GM19467 (cell line): ENCODE data around the gene KCNJ11.

ENCODE experiments used
- ATAC-seq: cut with Tn5 transposase; IDR thresholded peaks from one replicate; pipeline ENCODE4 v1.9.1; 2021; ENCODE audit warnings: mild to moderate bottlenecking, moderate library complexity; ENCODE audit not compliant: unreplicated experiment

KCNJ11 gene

DNA sequence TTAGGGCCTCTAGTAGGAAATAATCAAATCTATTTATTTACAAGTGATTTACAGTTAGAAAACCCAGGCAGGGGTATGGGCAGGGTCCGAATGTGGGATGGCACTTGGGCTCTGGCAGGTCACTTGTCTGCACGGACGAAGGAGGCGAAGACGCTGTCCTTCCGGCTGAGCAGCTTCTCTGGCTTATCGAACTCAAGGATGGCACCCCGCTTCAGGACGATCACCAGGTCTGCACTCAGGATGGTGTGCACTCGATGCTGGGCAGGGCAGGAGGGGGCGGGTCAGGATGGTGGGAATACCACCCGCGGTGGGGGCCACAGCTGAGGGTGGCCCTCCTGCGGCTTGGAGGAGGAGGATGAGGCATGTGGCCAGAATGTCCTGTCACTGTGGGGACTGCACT lies 4.4 kb upstream of the KCNJ11 start:
- ATAC-seq, result no peak

DNA sequence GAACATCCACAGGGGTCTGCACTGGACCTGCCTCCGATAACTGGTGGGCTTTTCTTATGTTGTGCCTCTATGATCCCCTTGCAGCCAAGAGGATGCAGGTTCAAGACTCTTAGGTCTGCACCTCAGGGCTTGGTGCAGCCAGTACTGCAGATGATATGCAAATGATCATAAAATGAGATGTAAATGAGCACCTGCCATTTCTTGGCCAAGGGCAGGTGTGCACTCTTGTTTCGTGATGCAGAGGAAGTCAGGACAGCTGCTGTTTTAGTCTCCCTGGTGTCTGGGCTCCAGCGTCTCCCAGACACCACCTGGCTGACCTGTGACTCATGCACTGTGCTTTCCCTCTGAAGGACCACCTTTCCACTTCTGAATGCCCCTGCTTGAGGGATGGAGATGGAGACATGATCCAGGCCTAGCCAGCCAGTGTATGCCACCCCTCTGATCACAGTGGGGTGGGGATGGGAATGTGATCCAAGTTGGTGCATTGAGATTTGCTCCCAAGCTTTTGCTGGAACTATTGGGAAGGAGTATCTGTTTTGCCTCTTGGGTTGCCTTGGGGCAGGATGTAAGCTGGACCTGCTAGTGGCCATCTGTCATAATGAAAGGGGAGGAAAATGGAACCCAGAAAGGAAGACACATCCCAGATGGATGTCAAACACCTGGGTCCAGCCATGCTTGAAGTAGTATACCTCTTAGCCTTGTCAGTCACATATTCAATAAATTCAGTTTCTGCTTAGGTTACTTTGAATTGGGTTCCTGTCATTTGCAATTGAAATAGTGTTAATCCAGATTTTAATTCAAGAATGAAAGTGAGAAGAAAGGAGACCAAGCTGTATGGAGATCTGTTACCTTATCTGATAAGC lies 3.3 kb upstream of the KCNJ11 start:
- no peak for ATAC-seq

DNA sequence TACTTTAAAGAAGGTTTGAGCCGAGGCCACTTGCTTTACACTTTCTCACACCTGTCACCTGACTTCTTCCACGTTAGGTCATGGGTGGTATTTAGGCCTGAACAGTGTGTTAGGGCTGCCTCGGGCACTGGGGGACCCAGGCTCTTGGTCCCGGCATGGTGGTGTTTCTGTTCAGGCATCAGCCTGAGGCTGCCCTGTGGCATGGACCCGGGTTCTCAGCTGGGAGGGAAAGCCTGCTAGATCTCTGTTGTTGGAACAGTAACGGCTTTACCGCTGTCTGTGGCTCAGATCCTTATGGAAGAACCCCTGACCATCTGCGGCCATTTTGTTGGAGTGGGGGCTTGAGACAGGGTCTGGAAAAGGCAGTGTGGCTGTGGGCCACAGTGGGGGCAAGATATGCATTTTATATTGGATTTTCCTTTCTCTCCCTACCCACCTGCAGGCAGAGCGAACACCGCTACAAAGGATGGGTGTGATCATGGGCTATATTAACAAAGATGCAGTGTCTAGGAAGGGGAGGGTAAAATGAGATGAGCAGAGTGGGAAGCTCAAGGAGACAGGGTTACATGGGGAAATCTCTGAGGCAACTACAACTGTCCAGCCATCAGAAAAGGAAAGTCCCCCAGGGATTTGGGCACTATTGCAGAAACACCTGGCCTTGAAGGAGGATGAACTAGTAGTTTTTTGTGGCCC lies 1.6 kb upstream of the KCNJ11 start:
- ATAC-seq, result no peak

DNA sequence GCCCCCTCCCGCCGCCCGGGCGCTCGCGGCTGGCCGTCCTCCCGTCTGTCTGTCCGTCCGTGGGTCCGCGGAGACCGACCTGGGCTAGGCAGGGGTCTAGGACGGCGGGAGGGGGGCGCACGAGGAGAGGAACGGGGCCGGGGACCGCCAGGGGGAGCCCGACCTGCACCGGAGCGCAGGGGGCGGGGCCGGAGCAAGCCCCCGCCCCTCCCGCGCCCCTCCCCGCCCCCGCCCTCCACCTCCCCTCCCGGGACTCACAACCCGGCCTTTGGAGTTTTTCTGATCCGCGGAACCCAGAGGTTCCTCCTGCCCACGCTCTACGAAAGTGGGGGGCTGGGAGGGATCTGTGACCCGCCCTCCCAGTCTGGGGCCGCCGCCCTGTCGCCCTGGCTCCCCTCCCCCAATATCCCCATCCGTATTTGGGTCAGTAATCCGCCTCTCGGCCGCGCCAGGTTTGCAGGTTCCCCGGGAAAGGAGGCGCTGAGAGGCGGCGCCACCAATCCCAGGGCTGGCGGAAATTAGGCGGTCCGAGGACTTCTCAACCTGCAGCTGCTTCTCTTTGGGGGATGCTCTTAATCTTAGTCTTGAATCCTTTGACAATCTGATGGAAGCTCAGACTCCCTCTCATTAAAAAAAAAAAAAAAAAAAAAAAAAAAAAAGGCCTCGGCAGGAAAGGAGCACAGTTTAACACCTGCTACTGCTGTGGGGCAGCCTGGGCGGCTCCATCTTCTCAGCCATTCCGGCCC lies 925 bp upstream of the KCNJ11 start:
- peak; percentile 54 for ATAC-seq

DNA sequence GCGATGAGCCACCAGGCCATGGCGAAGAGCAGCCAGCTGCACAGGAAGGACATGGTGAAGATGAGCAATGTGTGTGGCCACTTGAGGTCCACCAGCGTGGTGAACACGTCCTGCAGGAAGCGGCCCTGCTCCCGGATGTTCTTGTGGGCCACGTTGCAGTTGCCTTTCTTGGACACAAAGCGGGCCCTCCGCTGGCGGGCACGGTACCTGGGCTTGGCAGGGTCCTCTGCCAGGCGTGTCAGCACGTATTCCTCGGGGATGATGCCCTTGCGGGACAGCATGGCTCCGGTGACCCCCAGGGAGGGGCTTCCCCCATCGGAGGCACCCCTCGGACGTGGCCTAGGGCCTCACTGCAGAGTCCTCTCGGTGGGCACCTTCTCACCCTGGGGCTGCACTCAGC lies 648 bp downstream of the KCNJ11 start:
- ATAC-seq, result no peak

DNA sequence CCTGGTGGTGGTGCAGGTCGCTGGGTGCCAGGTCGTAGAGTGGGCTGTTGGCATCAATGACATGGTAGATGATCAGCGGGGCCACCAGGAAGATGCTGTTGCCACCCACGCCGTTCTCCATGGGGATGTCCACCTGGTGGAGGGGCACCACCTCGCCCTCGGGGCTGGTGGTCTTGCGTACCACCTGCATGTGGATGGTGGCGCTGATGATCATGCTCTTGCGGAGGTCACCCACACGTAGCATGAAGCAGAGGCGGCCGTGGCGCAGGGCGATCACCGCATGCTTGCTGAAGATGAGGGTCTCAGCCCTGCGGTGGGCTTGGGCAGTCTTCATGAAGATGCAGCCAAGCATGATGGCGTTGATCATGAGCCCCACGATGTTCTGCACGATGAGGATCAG lies 1.2 kb downstream of the KCNJ11 start:
- no peak for ATAC-seq

DNA sequence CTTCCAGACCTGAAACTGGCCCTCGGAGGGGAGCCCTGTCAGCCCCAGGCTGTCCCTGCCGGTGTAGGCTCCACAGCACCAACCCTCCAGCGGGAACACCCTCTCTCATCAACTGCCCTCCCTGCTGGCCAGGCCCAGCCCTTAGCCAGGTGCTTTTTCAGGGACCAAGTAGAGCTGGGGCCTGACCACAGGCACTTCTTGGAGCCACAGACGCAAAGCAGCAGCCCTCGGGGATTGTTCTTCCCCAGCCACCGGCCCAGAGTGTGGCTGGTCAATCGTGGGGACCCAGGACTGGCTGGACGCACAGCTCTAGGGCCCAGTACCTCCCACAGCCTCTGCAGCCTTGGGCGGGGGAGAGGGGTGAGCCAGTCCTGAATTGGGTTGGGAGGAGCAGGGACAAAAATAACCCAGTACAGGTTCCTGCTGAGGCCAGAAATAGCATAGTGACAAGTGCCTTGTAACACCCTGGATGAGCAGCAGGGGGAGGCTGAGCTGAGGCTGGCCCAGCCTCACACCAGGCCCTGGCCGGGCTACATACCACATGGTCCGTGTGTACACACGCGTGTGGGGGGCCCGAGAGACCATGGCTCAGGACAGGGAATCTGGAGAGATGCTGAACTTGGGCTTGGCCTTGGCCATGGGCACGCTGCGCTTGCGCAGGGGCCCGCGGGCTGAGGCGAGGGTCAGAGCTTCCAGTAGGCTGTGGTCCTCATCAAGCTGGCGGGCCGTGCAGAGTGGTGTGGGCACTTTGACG lies 2.0 kb downstream of the KCNJ11 start:
- peak; percentile 49 for ATAC-seq

DNA sequence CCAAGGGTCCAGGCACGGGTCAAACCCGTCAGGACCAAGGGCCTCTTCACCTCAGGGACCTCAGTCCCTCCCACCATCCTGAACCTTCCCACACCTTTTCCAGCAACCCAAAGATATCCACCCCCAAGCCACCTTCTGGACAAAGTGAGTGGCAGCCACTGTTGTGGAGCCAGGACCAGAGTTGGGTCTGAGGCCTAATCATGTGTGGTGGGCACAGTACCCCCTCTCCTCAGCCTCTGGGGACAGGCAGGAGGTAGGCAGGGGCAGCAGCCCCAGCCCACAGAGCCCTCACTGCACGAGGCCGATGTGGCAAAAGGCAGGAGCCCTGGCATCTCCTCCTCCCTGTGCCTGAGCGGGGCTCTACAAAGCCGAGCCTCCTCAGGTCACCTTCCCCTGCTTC lies 2.5 kb downstream of the KCNJ11 start:
- no peak for ATAC-seq

DNA sequence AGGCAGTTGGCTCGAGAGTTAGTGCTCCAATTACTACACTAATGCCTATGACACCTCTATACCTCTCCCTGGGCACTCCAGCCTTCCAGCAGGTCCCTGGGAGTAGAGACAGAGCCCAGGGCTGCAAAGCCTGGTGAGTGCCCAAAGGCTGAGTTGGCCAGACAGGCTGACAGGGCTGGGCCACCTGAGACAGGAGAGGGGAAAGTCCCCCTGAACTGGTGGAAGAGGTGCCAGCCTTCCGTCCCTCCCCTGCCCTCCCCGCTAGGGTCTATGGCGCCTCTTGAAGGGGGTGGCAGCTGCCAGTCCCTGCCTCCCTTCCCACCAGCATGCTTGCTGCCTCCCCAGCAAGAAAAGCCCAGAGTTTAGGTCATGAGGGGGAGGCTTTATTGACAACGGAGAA lies 3.0 kb downstream of the KCNJ11 start:
- ATAC-seq, result no peak

DNA sequence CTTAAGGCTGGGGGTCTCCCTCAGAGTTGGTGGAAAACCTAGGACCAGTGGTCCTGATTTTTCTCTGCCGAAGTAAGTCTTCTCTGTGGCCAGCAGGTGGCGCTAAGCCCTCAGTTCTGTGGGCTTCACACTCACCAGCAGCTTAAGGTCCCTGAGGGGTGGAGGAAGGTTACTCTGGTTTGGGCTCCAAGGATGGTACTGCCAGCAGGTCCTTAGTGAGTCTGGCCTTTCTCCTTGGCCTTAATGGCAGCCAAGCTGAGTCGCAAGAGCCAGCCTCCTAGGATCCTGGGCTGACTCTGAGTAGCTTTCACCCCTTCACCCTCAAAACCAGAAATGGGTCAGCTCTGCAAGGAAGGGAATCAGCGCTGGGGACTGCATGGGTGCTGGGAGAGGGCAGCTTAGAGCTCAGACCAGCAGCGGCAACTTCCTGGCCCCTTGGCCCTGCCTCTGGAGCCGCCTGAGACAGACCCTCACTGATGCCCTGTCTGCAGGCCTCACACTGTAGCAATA lies 4.4 kb downstream of the KCNJ11 start:
- ATAC-seq, result peak; percentile 52

DNA sequence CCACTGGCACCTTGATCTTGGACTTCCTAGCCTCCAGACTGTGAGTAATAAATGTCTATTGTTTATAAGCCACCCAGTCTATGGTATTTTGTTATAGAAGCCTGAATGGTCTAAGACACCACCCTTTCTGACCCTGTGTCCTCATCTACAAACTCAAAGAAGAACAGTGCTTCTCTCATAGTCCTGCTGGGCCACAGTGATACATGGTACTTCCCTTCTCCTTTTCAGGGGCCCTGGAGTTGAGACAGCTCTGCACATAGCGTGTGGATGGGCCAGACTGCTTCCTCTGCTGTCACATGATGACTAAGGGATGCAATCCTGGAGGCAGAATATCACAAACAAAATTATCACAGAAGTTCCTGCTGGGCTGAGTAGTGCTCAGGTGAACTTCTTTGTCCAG lies 5.0 kb downstream of the KCNJ11 start:
- no peak for ATAC-seq

DNA sequence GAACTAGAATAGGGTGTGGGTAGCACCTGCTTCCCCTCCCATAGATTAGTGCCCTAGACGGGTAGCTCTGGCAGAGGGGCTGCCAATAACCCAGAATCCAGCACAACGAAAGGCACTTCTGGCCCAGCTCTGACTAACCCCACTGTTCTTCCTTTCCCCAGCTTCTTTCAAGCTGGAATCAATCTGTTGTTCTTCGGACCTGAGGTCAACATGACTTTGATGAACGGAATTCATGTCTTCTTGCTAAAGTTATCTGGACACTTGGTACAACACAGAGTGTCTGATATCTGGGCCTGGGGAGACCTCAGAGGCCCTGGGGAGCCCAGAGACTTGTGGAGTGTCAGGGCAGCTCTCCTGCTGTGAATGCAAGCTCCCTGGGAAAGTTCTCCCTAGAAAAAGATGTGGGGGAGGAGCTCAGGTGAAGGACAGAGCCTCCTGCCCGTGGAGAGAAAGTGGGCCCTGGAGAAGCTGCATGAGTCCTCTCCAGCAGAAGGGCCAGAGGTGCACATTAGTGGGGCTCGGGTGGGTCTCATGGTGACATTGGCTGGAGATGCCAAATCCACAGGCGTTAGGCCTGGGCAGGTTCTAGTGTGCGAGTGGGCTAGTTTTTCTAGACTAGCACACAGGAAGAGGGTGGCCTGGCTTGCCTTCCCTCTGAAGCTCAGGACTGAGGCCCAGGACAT lies 6.3 kb downstream of the KCNJ11 start:
- ATAC-seq, result no peak

DNA sequence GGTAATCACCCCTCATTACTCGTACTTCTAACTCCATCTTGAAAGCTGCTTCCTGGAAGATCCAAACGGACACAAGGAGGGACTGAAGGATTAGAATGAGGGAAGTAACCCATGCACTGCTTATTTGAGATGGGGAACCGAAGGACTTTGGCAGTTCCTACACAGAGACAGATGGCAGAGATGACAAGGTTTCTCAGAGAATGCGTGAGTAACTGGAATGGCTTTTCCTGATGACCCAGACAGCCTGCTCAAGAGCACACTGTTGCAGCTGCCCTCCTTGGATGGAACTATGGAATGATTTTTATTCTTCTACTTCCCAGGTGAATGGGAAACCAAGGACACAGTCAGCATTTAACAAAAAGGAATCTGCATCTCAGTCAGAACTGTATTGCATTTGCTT lies 7.3 kb downstream of the KCNJ11 start:
- ATAC-seq, result no peak

DNA sequence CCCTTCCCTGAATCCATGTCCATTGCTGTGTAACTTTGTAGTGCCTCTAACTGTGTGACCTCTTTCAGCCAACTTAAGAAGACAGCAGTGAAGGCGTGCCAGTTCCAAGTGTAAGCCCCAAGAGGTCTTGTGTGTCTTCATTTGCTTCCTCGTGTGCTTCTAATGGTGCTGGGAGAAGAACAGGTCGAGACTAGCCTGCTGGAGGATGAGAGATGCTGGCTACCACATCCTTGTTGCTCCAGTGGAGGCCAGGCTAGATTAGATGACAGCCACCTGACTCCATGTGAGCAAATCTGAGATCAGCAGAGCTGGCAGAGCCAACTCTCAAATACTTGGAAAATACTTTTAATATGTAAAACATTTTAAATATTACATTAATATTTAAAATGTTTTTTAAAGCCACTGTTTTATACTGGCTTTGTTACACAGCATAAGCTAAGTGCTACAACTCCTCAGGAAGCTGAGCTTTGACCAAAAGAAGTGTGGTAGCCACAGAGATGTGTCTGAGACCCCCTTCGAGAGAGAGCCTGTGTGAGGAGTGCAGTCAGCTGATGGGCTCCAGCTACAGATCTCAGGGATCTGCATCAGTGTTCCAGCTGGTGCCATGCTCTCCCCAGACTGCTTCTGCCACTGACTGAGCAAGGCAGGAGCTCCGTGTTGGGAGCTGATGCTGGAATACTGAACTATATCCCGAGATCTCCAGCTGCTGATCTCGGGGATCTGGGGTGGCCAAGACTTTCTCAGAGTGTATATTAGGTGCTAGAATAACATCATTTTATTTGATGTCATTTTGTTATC lies 8.9 kb downstream of the KCNJ11 start:
- no peak for ATAC-seq

DNA sequence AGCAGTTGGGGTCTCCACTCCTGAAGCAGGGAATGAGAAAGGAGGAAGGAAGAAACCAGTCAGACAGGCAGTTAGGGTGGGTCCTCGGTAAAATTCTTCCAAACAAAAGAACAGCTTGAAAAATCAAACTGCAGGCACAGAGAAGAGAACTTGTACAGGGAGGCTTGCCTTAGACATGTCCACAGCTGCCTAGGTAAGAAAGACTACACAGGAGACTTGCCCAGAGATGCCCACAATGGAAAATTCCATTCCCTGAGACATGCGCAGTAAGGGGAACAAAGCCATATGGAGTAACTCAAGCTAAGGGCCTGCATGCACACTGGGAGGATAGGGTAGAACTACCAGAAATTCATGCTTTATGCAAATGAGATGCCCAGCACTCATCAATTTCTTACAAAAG lies 9.8 kb downstream of the KCNJ11 start:
- no peak for ATAC-seq

DNA sequence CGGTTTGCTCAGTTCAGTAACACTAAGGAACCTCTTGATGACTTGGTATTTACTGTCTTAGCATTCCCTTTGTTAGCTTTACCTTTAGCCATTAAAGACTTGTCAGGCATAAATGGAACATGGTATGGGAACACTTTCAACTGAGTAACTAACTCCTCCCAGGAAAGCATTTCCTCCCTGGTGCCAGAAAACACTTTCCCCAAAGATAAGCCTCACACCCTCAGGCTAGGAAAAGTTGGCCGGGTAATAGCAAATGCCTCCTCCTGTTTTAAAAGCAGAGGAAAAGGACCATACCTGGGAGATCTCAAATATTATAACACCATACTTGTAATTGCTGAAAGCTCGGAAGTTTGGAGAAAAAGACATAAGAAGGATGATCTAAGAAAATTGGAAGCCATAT lies 12.0 kb downstream of the KCNJ11 start:
- no peak for ATAC-seq

DNA sequence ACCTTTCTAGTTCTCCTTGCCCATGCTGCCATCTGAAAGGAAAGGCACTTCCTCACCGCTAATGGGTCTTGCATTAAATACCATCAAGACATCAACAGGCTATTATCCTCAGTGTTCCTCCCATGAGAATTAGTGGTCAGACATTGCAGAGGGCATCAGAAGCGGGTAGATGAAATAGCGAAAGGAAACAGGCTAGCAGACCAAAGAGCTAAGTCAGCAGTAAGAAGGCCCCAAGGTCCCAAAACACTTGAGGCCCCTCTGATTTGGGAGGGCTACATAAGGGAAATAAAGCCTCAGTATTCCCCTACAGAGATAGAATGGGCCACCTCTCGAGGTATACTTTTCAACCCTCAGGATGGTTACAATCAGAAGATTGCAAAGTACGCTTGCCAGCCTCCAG lies 12.9 kb downstream of the KCNJ11 start:
- no peak for ATAC-seq

DNA sequence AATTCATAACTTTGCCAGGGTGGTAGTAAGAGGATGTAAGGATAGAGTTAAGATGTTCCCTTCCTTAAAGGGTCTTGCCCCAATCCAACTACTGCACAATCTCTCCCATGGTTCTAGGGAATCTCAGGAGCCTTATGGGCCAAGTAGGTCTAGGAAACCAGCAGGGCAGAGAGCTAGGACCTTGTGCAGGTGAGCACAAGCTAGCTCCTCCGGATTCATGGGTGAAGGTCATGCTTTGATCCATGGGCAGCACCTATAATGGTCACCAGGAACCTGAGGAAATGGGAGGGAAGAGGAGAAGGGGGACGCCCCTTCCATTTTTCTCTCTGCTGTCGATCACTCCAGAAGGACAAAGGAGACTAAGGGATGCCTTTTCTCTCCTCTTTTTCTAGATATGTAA lies 16.8 kb downstream of the KCNJ11 start:
- ATAC-seq, result no peak

DNA sequence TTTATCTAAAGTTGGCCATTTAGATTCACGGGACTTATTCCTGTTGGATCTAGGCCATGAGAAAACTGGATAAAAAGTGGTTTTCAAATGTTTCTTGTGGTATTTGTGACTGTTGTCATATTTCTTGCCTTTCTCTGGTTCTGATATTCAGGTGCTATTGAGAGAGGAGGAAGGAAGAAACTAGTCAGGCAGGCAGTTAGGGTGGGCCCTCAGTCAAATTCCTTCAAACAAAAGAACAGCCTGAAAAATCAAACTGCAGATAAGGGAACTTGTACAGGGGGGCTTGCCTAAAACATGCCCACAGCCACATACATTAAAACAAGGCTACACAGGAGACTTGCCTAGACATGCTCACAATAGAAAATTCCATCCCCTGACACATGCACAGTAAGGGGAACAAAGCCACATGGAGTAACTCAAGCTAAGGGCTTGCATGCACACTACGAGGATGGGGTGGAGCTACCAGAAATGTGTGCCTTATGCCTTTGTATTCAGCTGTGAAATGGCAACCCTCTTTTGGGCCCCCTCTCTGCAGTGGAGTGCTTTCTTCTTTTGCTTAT lies 18.7 kb downstream of the KCNJ11 start:
- ATAC-seq, result no peak
